GM12875 (cell line): ENCODE measurements around the gene PREPL.

Experiments
- H3K4me3 ChIP-seq: one replicate; pipeline ENCODE4 v1.5.1; 2011; ENCODE audit warnings: low read depth, low read length, control low read depth
- TF ChIP-seq, protein P1 (sequence below): IDR thresholded peaks from 2 replicates; pipeline ENCODE4 v1.5.1; 2011; ENCODE audit warnings: low read depth, mild to moderate bottlenecking, control low read depth, inconsistent platforms, low read length, moderate library complexity, borderline replicate concordance; ENCODE audit not compliant: insufficient read depth

PREPL gene

DNA sequence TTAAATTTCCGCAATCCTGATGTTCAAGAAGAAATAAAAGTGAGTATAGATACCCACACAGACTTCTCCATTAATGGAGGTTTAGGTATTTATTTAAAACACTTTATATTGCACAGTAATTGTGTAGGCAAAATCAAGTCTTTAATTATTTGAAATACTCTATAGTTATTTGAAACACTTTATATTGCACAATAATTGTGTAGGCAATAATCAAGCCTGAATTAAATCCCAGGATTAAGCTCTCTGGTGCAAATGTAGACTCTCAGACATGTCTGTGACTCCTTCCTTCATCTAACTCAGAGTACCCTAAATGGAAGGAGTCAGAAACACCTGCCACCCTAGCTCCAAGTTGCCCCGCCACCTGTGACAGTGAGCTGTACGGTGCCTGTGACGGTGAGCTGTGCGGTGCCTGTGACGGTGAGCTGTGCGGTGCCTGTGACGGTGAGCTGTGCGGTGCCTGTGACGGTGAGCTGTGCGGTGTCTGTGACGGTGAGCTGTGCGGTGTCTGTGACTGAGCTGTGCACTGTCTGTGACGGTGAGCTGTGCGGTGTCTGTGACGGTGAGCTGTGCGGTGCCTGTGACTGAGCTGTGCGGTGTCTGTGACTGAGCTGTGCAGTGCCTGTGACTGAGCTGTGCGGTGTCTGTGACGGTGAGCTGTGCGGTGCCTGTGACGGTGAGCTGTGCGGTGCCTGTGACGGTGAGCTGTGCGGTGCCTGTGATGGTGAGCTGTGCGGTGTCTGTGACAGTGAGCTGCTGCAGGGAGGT is 75.0 kb downstream of the PREPL start:
- no peak overlapping the region for H3K4me3 ChIP-seq
- TF ChIP-seq, protein P1, sequence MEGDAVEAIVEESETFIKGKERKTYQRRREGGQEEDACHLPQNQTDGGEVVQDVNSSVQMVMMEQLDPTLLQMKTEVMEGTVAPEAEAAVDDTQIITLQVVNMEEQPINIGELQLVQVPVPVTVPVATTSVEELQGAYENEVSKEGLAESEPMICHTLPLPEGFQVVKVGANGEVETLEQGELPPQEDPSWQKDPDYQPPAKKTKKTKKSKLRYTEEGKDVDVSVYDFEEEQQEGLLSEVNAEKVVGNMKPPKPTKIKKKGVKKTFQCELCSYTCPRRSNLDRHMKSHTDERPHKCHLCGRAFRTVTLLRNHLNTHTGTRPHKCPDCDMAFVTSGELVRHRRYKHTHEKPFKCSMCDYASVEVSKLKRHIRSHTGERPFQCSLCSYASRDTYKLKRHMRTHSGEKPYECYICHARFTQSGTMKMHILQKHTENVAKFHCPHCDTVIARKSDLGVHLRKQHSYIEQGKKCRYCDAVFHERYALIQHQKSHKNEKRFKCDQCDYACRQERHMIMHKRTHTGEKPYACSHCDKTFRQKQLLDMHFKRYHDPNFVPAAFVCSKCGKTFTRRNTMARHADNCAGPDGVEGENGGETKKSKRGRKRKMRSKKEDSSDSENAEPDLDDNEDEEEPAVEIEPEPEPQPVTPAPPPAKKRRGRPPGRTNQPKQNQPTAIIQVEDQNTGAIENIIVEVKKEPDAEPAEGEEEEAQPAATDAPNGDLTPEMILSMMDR: no peak

DNA sequence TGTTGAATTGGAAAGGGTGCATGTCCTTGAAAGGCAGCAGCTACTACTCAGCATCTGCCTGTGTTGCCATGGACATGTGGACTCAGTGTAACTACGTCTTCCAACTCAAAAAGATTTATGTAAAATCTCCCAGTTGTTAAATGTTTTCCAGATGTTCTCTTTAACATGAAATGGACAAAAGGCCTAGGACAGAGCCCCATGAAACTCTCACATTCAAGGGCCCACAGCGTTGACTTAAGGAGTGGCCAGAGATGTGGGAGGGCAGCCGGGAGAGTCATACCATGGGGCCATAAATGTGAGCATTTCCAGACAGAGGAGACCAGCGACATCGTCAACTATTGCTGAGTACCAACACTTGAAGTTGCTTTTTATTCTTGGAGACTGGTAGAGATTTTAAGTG is 76.1 kb downstream of the PREPL start:
- TF ChIP-seq, protein P1: no peak

GRCh38 chr2:44283116-44283666 is 78.1 kb downstream of the PREPL start:
- TF ChIP-seq, protein P1: no peak
- no peak overlapping the region for H3K4me3 ChIP-seq

More for the DNA sequence above, 76.1 kb downstream of the PREPL start:
- no peak overlapping the region for H3K4me3 ChIP-seq

DNA sequence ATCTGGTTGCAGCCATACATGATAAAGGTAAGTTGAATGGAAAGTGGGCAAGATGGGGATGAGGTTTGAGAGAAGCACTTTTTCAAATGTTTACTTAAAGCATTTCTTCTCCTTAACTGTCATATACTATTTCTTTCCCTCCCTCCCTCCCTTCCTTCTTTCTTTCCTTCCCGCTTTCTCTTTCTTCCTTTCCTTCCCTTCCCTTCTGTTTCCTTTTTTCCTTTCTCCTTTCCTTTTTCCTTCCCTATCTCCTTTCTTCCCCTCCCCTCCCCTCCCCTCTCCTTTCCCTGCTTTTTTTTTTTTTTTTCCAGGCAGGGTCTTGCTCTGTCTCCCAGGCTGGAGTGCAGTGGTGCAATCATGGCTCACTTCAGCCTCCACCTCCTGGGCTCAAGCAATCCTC is 80.4 kb downstream of the PREPL start:
- TF ChIP-seq, protein P1: no peak
- no peak overlapping the region for H3K4me3 ChIP-seq

GRCh38 chr2:44277541-44277940 is 83.8 kb downstream of the PREPL start:
- TF ChIP-seq, protein P1: no peak
- H3K4me3 ChIP-seq: no peak overlapping the region

DNA sequence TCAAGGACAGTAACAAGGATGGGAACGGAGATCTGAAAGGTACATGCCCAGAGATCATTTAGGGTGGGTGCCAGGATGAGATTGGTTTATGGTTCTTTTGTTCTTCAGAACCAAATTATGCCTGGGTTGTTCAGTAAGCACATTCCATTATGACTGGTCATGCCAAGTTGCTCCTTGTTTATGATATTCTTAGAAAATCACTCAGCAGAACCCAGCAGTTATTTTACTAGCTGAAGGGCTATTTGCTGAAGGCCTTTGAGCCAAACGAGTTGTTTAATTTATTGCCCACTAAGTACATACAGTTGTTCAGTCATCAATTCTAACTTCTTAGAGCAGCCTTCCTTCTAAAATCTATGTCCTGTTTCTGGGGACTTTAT is 85.4 kb downstream of the PREPL start:
- H3K4me3 ChIP-seq: no peak overlapping the region
- TF ChIP-seq, protein P1: no peak

DNA sequence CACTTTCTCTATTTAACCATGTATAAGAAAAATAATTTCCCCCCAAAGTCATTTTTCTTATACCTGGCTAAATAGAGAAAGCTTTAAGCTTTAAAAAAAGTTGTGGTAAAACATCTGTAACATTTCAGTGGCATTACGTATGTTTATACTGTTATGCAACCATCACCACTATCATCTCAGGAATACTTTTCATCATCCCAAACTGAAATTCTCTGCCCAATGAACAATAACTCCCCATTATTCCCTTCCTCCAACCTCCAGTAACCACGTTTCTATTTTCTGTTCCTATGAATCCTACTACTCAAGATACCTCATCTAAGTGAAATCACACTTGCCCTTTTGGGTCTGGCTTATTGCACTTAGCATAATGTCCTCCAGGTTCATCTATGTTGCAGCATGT is 87.7 kb downstream of the PREPL start:
- TF ChIP-seq, protein P1: no peak
- no peak overlapping the region for H3K4me3 ChIP-seq
